Right lung (tissue), 5 donors: ENCODE measurements around the gene DLX3. TPM values are rescaled to one million over a fixed set of nuclear protein-coding genes. Genes with fewer than 3 reads are reported as not detected.
A peak's percentile ranks its signal among the peaks of the same experiment; 100 is the strongest.

Experiments used
- DNase-seq, 2 donors: peaks; one replicate each; pipeline ENCODE4 v3.0.0-alpha.2; 2013
- polyA plus RNA-seq, 5 donors: library from polyadenylated mRNA; unstranded; fragments of 120-200 nt; gene quantifications; one replicate each; pipeline versions ENCODE4 v1.2.1 to v1.2.3, GENCODE V29; 2013; ENCODE audit warnings: inconsistent platforms in 1 of 5, low replicate concordance in 1 of 5; ENCODE audit not compliant: insufficient read length in 5 of 5, insufficient read depth in 1 of 5

Gene DLX3
- polyA plus RNA-seq, 5 donors, result 1.4 to 1.8 (median 1.7) TPM

- no peak for DNase-seq
Observed at GRCh38 chr17:50026046-50026675, 31.1 kb upstream of the DLX3 start.

DNA sequence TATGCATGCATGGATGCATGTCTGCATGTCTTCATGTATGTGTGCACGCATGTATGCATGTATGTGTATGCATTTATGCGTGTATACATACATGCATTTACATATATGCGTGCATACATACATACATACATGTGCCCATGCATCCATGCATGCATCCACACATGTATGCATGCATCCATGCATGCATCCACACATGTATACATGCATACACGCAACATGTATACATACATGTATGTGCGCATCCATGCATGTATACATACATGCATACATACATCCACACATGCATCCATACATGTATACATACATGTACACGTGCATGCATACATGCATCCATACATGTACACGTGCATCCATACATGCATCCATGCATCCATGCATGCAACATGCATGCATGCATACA lies 29.8 kb upstream of the DLX3 start:
- no peak for DNase-seq

DNA sequence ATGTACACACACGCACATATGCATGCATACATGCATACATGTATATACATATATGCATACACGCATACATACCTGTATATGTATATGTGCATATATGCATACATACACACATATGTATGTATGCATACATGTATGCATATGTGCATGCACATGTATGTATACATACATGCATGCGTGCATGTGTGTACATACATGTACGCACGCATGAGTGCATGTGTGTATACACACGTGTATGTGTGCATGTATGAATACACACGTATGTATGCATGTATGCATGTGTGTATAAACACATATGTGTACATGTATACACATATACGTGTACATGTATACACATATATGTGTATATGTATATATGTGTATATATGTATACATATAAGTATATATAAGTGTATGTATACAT lies 28.5 kb upstream of the DLX3 start:
- DNase-seq, result no peak

DNA sequence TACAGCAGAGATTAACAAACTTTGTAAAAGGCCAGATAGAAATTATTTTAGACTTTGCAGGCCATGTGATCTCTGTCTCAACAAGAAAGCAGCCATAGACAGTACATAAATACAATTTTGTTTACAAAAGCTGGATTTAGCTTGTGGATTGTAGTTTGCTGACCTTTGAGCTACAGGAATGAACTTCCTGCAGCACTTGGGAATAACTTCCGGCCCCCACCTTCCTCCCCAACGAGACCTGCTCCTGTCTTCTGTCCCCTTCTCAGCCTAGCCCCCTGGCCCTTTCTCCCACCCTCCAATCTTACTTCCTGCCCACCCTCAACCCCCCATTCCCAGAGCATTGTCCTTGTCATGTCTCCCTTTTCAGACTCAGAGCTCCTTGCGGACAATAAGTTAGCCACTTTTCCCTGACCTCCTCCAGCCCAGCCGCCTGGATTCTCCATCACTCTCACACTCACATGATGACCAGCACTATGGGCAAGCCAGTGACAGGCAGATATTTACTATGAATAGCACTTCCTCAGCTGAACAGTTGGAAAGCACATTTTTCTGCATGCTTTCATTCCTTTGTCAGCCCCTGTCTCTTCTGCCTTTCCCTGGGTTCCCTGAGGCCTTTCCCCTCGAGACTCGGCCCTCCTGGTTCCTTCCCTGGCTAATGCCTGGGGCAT lies 27.6 kb upstream of the DLX3 start:
- no peak for DNase-seq

DNA sequence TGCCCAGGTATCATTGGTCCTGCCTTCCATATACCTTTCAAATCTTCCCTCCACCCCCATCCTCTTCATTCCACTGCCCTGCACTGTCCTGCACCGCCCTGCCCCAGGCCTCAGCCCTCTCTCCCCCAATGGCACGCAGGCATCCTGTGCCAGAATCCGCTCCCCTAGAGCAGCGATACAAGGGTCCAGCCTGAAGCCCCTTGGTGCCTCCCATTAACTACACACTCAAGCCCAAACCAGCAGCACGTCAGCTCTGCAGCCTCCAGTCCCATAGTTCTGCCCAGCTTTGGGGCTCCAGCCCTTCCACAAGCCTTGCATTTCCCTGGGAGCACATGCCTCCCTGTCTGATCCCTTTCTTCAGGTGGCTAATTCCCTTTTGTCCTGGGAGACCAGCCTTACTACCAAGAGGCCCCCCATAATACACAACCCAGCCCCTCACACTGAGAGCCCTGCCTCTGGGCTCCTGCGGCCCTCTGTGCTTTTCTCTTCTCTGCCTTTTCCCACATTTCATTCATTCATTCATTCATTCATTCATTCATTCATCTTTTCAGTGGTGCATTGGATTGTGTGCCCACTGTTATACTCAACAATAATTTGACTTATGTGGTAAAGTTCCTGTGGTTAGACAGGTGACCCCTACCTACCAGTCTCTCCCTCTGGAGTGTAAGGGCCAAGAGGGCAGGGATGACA lies 26.8 kb upstream of the DLX3 start:
- no peak for DNase-seq

DNA sequence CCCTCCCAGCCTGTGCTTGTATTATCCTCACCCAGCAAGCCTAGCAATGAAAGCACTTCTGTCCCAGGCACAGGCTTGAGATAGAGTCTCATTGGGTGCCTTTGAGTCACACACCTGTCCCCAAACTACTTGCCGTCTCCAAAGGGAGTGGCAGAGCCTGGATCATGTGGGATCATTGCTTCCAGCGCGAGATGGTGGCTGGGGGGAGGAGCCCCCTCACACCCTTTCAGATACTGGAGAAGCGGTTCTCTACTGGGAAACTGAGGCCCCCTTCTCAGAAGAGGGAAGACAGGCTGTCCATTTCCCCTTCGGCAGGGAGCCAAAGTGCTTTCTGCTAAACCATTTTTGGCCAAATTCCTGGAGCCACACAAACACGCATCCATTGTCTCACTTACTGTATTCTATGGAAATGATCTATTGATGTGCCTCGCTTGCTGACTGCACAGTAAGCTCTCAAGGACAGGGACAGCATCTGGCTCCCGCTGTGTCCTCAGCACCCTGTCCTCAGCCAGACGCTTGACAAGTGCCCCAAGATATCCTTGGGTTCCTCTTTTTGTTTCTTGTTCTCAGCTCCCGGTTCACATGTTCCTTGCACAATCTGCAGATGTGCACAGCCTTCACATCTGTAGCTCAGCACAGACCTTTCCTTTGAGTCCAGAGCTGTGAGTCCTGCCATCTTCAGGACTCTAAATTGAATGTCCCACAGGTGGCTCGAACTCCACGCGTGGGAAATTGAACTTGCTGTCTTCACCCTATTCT lies 26.0 kb upstream of the DLX3 start:
- no peak for DNase-seq

DNA sequence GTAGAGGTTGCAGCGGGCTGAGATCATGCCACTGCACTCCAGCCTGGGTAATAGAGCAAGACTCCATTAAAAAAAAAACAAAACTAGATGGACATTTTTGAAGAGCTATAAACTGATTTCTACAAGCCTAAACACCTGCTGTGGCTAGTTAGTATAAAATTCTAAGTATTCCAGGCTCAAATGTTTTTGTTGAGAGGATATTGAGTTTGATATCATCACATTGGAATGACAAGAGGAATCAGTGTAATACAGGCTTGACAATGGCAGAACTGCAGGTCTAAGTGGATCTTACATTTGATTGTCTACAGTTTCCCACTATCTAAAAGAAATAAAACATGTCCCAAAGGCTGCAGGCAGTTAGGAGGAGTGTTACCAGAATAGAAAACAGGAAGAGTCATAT lies 23.9 kb upstream of the DLX3 start:
- no peak for DNase-seq

DNA sequence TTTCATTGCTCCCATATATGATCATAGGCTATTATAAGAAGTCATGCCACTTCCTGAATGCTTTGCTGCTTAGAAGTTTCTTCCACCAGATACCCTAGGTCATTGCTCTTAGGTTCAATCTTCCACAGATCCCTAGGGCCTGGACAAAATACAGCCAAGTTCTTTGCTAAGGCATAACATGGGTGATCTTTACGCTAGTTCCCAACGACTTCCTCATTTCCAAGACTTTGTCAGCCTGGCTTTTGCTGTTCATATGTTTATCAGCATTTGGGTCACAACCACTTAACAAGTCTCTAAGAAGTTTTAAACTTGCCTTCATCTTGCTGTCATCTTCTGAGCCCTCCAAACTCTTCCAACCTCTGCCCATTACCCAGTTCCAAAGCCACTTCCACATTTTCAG lies 20.1 kb upstream of the DLX3 start:
- no peak for DNase-seq

DNA sequence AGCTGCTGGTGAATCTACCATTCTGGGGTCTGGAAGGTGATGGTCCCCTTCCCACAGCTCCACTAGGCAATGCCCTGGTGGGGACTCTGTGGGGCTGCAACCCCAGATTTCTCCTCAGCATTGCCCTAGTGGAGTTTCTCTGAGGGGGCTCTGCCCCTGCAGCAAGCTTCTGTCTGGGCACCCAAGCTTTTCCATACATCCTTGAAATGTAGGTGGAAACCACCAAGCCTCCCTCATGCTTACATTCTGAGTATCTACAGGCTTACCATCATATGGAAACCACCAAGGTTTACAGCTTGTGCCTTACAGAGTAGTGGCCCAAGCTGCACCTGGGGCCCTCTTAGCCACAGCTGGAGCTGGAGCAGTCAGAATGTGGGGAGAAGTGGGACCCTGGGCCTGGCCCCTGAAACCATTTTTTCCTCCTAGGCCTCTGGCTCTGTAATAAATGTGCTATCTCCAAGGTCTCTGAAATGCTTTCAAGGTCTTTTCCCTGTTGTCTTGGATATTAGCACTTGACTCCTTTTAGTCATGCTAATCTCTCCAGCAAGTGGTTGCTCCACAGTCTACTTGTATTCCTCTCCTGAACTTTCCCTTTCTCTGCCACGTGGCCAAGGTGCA lies 19.6 kb upstream of the DLX3 start:
- DNase-seq, result no peak

- DNase-seq, result no peak
Observed at GRCh38 chr17:50013079-50013478, 18.1 kb upstream of the DLX3 start.

DNA sequence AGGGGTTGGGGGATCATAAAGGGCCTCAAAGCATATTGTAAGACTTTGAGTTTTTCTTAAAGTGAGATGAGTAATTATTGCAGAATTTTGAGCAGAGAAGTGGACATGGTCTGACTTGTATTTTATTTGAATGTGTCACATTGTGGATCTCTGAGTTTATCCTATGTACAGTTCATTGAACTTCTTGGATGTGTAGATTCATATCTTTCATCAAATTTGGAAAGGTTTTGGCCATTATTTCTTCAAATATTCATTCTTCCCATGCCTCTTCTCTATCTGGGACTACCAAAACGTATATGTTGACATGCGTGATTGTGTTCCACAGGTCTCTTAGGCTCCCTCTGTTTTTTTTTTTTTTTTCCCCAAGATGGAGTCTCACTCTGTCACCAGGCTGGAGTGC lies 14.3 kb upstream of the DLX3 start:
- DNase-seq, result no peak

DNA sequence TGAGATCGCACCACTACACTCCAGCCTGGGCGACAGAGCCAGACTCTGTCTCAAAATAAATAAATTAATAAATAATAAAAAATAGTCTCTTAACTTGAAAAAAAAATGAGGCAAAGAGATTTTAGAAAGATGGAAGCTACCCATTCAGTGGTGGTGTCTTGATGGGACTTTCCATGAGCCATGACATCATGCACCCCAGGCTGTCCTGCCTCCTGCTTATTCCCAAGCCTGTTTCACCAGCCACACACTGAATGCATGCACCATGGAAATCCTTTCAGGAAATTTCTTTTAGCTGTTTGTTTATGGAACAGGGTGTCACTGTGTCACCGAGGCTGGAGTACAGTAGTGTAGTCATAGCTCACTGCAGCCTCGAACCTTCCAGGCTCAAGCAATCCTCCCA lies 8.9 kb upstream of the DLX3 start:
- DNase-seq, result no peak

DNA sequence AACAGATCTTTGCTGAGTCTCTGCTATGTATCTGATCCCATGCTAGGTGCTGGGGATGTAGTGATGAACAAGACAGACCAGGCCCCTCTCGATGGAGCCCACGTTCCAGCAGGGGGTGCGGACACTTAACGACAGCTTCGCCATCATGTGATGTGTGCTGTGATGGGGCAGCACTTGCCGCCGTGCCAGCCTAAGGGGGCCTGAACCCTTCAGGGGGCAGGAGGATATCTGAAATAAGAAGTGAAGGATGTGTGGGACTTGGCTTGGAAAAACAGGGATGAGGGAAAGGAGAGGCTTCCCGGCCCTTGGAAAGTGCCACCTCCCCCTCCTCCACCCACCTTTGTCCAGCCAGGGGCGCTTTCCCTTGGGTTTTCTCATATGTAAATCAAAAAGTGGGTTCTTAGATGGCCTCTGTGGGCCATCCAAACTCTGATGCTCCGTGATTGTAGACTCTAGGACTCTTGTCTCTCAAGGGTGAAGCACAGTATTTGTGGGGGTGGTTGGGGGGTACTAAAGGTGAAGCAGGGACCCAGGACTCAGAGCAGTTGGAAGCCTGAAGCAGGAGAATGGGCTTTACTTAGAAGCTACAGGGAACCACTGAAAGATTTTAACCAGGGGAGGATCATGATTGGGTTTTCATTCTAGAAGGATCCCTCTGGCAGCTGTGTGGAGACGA lies 4.0 kb upstream of the DLX3 start:
- DNase-seq, result no peak

GRCh38 chr17:49997773-49998703 lies 3.0 kb upstream of the DLX3 start:
- peak; percentile 71 to 79 for DNase-seq

GRCh38 chr17:49997301-49997650 lies 2.3 kb upstream of the DLX3 start:
- DNase-seq, result no peak

GRCh38 chr17:49996495-49997300 lies 1.7 kb upstream of the DLX3 start:
- peak in 1 of 2 donors; percentile 57 for DNase-seq

GRCh38 chr17:49996121-49996494 lies 1.1 kb upstream of the DLX3 start:
- no peak for DNase-seq

GRCh38 chr17:49994085-49995054 lies 654 bp downstream of the DLX3 start:
- no peak for DNase-seq
